ENCODE results near the gene NFKB1. TPM values are rescaled to one million over a fixed set of nuclear protein-coding genes. Genes with fewer than 3 reads are reported as not detected.

Gene NFKB1
- total and polyA plus RNA-seq, 8 donors: 7.0 to 33.5 (median 15.4) TPM

DNA sequence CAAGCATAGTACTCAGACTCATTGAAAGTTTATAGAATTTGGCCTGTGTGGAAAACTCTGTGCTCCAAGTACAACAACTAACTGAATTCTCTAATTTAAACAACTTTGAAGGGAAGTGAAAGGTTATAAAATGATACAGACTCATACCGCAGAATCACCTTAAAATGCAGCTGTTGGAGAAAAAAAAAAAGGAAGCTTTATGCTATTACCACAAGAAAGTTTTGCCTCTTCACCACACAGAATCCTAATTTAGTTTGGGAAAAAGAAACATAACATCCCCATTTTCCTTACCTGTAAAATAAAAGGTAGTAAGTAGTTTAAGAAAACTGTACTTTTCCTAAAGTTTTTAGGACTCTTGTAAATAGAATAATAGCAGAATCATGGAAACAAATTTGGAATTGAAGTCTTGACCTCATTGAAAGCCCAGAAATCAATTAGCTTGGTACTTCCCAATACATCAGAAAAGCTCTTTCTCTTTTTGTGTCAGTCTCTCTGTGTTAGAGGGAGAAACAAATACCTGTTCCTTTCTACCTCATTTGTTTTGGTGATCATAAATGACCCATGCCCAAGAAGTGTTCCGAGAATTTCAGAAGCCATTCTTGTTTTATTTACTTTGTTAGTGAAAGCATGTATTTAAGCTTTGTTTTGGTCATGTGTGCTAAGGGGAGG, 78.8 kb downstream of the NFKB1 start:
- H3K4me1 ChIP-seq: peaks cover 0 to 8% (median 0%) of the 10 kb centered on the region in 3 donors
- DNase-seq (no peak), ATAC-seq (no peak), FAIRE-seq (no peak)
- WGBS, 2 donors: 79 to 91% methylated on average over 2 of the region's 2 CpGs
- no peak for TF ChIP-seq CTCF (IDR thresholded peaks at IDR 0.05)
- H3K4me3 ChIP-seq: no peak overlapping the region
- intact Hi-C loops (cut with DNase I): no loop called here
- no peaks in the 10 kb centered on the region for H3K9me3 ChIP-seq
- H3K36me3 ChIP-seq: peaks cover 0 to 42% (median 10%) of the 10 kb centered on the region in 3 donors
- no peak overlapping the region for H3K27ac ChIP-seq
- no peaks in the 10 kb centered on the region for H3K27me3 ChIP-seq

DNA sequence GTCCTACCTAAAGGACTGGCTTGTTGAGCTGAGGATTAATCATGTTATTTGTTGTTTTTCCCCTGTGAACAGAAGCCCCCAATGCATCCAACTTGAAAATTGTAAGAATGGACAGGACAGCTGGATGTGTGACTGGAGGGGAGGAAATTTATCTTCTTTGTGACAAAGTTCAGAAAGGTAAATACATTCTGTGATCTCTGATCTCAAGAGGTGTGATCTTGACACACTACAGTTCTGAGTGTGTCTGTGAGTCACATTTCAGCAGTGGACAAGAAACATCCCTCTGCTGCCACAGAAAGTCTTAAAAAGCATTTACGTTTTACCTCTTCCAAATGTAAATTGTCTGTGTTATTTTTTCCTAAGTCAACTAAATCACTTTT, 79.3 kb downstream of the NFKB1 start:
- Histone ChIP-seq H3K27me3 (no peaks in the 10 kb centered on the region), H3K27ac (no peak overlapping the region), H3K9me3 (no peaks in the 10 kb centered on the region), H3K36me3 (peaks cover 0 to 47% (median 10%) of the 10 kb centered on the region in 3 donors), H3K4me3 (no peak overlapping the region), H3K4me1 (peaks cover 0 to 6% (median 0%) of the 10 kb centered on the region in 3 donors)
- ATAC-seq: no peak
- FAIRE-seq: no peak
- no peak for DNase-seq
- 84 to 100% methylated on average over 1 of the region's 1 CpG for WGBS, 2 donors
- no peak for TF ChIP-seq CTCF (IDR thresholded peaks at IDR 0.05)
- intact Hi-C loops (cut with DNase I): no loop called here

DNA sequence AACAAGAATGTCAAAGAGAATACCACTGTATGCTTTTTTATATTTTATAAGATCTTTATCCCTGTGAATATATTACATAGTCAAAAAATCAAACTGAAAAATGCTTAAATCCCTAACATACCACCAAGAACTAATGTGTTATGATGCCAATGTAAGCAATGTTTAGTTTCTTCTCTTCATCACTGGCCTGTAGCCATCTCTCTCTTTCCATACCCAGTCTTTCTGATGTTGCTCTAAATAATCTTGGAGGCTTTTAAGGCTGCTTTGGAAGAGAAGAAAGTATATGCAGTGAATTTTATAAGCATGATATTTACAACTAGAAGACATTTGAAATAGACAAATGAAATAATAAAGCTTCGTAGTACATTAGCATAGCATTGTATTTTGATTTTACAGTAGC, 82.9 kb downstream of the NFKB1 start:
- intact Hi-C loops (cut with DNase I): no loop called here
- WGBS, 2 donors: 92 to 96% methylated on average over 1 of the region's 1 CpG
- Histone ChIP-seq H3K36me3 (peaks cover 0 to 51% (median 10%) of the 10 kb centered on the region in 3 donors), H3K9me3 (no peaks in the 10 kb centered on the region), H3K4me1 (no peaks in the 10 kb centered on the region), H3K4me3 (no peak overlapping the region), H3K27me3 (no peaks in the 10 kb centered on the region), H3K27ac (no peak overlapping the region)
- no peak for FAIRE-seq
- TF ChIP-seq CTCF (IDR thresholded peaks at IDR 0.05): no peak
- no peak for ATAC-seq
- no peak for DNase-seq

- Histone ChIP-seq H3K4me3 (no peak overlapping the region), H3K4me1 (no peaks in the 10 kb centered on the region), H3K27me3 (no peaks in the 10 kb centered on the region), H3K27ac (no peak overlapping the region), H3K36me3 (peaks cover 0 to 45% (median 10%) of the 10 kb centered on the region in 3 donors), H3K9me3 (no peaks in the 10 kb centered on the region)
- 95 to 100% methylated on average over 2 of the region's 2 CpGs for WGBS, 2 donors
- TF ChIP-seq CTCF (IDR thresholded peaks at IDR 0.05): no peak
- FAIRE-seq (no peak), DNase-seq (no peak), ATAC-seq (no peak)
- intact Hi-C loops (cut with DNase I): no loop called here
These were observed 84.2 kb downstream of the NFKB1 start for GRCh38 chr4:102585329-102585728.

DNA sequence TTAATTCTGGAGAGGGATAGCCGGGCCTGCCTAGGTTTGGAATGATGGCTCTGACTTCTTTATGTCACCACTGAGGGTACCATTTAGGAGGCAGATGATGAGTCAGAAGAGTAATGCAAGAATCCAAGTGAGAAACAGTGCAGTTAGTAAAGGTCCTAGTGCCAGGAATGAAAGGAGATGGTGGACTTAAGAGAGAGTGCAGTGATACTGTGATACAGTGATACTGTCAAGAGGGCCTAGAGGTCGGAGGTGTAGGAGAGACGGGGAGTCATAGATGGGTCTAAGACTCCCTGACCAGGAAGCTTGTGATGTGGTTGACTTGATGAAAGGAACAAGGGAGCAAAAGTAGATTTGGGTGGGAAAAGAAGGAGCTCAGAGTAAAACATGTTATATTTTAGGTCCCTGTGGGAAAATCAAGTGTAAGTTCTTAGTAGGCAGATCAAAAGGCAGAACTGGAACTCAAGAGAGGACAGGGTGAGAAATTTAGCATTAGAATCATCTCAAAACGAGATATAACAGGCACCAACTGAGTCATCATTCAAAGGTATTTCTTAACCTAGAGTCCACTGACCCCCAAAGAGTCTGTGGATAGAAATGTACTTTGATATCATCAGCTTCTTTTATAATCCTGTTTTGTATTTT, 85.0 kb downstream of the NFKB1 start:
- intact Hi-C loops (cut with DNase I): no loop called here
- no peak for FAIRE-seq
- H3K27me3 ChIP-seq: no peaks in the 10 kb centered on the region

More for the DNA sequence above, 85.0 kb downstream of the NFKB1 start:
- H3K36me3 ChIP-seq: peaks cover 0 to 37% (median 4%) of the 10 kb centered on the region in 3 donors
- no peak for DNase-seq
- no peaks in the 10 kb centered on the region for H3K9me3 ChIP-seq
- 90 to 94% methylated on average over 4 of the region's 4 CpGs for WGBS, 2 donors
- H3K4me3 ChIP-seq: no peak overlapping the region
- ATAC-seq: no peak
- H3K4me1 ChIP-seq: no peaks in the 10 kb centered on the region
- no peak for TF ChIP-seq CTCF (IDR thresholded peaks at IDR 0.05)
- H3K27ac ChIP-seq: no peak overlapping the region
